GF-D8 (cell line): ENCODE results near the gene ATG4A.

Experiments
- DNase-seq: peaks from one replicate; lab custom pipeline; 2025; lab: John Stamatoyannopoulos, UW

The ATG4A gene

GRCh38 chrX:108091264-108091877 lies at the start of gene ATG4A, which contains the start of gene PSMD10:
Gene ATG4A (plus strand): TSS chrX:108091778. CDS start chrX:108091827, 49 bp downstream.
Gene PSMD10 (minus strand): TSS chrX:108091542. CDS start chrX:108091520, 22 bp downstream.
- DNase-seq = peak; percentile 86

GRCh38 chrX:108044554-108045256 lies 46.9 kb upstream of the ATG4A start, which contains the start of gene VSIG1:
Gene VSIG1 (plus strand): TSS chrX:108045065. CDS start chrX:108045131, 66 bp downstream.
- no peak for DNase-seq

- no peak for DNase-seq
Observed at GRCh38 chrX:108049649-108050048, 41.9 kb upstream of the ATG4A start.

GRCh38 chrX:108053218-108053617 lies 38.4 kb upstream of the ATG4A start:
- no peak for DNase-seq

- DNase-seq = no peak
Observed at GRCh38 chrX:108055546-108055945, 36.0 kb upstream of the ATG4A start.

- DNase-seq = no peak
Observed at GRCh38 chrX:108059801-108060200, 31.8 kb upstream of the ATG4A start.

GRCh38 chrX:108064001-108064400 lies 27.6 kb upstream of the ATG4A start:
- DNase-seq = no peak

GRCh38 chrX:108064613-108065012 lies 27.0 kb upstream of the ATG4A start:
- DNase-seq = no peak

- DNase-seq = no peak
Observed at GRCh38 chrX:108068121-108068520, 23.5 kb upstream of the ATG4A start.

GRCh38 chrX:108070891-108071290 lies 20.7 kb upstream of the ATG4A start:
- no peak for DNase-seq

- DNase-seq = no peak
Observed at GRCh38 chrX:108071578-108071977, 20.0 kb upstream of the ATG4A start.

- DNase-seq = no peak
Observed at GRCh38 chrX:108072746-108073145, 18.8 kb upstream of the ATG4A start.

GRCh38 chrX:108081110-108081509 lies 10.5 kb upstream of the ATG4A start:
- DNase-seq = no peak

- DNase-seq = no peak
Observed at GRCh38 chrX:108087792-108088191, 3.8 kb upstream of the ATG4A start.

- DNase-seq = no peak
Observed at GRCh38 chrX:108088511-108088910, 3.1 kb upstream of the ATG4A start.

- no peak for DNase-seq
Observed at GRCh38 chrX:108090491-108091263, 901 bp upstream of the ATG4A start.

GRCh38 chrX:108091878-108092291 lies 307 bp downstream of the ATG4A start:
- DNase-seq = no peak

- no peak for DNase-seq
Observed at GRCh38 chrX:108097380-108097779, 5.8 kb downstream of the ATG4A start.

GRCh38 chrX:108105473-108105872 lies 13.9 kb downstream of the ATG4A start:
- DNase-seq = no peak

- no peak for DNase-seq
Observed at GRCh38 chrX:108114541-108114940, 23.0 kb downstream of the ATG4A start.

- no peak for DNase-seq
Observed at GRCh38 chrX:108117988-108118387, 26.4 kb downstream of the ATG4A start.

- no peak for DNase-seq
Observed at GRCh38 chrX:108121291-108121690, 29.7 kb downstream of the ATG4A start.

- DNase-seq = no peak
Observed at GRCh38 chrX:108122748-108123147, 31.2 kb downstream of the ATG4A start.
